Measurements from ENCODE around the gene MBNL1.

GRCh38 chr3:152390647-152391046 is 121.9 kb downstream of the MBNL1 start:
- no peak for TF ChIP-seq CTCF (IDR thresholded peaks at IDR 0.05)
- TF ChIP-seq POLR2A (IDR thresholded peaks at IDR 0.05) = no peak

Data from testis (tissue), 2 donors.